Chondrocyte (in vitro differentiated cells): ENCODE data around the gene SLC30A3. TPM values are rescaled to one million over a fixed set of nuclear protein-coding genes. Genes with fewer than 3 reads are reported as not detected.

Experiments
- DNase-seq: peaks from one replicate; pipeline ENCODE4 v3.0.0; 2021; ENCODE audit warnings: mixed read lengths, low spot score
- H3K27ac Mint-ChIP-seq: one replicate; pipeline ENCODE4 v1.8.0; 2021; ENCODE audit warnings: mild to moderate bottlenecking, moderate library complexity, mixed read lengths; ENCODE audit not compliant: unreplicated experiment
- H3K27me3 Mint-ChIP-seq: 2 replicates; pipeline ENCODE4 v1.8.0; 2021; ENCODE audit warnings: low read depth, mixed read lengths
- H3K36me3 Mint-ChIP-seq: 2 replicates; pipeline ENCODE4 v1.8.0; 2021; ENCODE audit warnings: low read depth, mixed read lengths
- H3K4me1 Mint-ChIP-seq: 2 replicates; pipeline ENCODE4 v1.8.0; 2021; ENCODE audit warnings: low read depth, mild to moderate bottlenecking, mixed read lengths
- H3K4me3 Mint-ChIP-seq: one replicate; pipeline ENCODE4 v1.8.0; 2021; ENCODE audit warnings: mild to moderate bottlenecking, moderate library complexity, mixed read lengths; ENCODE audit not compliant: unreplicated experiment
- H3K9me3 Mint-ChIP-seq: 2 replicates; pipeline ENCODE4 v1.8.0; 2021; ENCODE audit warnings: low read depth, mixed read lengths
- total RNA-seq: library from RNA; stranded (reverse); gene quantifications from 3 replicates; pipeline ENCODE4 v1.2.1, GENCODE V29; 2021
- TF ChIP-seq, protein P1 (sequence below): fragments of 200-600 bp; sonication (generic); IDR thresholded peaks from 2 replicates; pipeline ENCODE4 v1.5.0; 2021; ENCODE audit warnings: antibody characterized with exemption, mild to moderate bottlenecking, moderate library complexity

Gene SLC30A3
- total RNA-seq, 1 donor from 2014 or later, result 0.17 TPM

GRCh38 chr2:27285481-27285880, 22.6 kb upstream of the SLC30A3 start:
- TF ChIP-seq, protein P1, sequence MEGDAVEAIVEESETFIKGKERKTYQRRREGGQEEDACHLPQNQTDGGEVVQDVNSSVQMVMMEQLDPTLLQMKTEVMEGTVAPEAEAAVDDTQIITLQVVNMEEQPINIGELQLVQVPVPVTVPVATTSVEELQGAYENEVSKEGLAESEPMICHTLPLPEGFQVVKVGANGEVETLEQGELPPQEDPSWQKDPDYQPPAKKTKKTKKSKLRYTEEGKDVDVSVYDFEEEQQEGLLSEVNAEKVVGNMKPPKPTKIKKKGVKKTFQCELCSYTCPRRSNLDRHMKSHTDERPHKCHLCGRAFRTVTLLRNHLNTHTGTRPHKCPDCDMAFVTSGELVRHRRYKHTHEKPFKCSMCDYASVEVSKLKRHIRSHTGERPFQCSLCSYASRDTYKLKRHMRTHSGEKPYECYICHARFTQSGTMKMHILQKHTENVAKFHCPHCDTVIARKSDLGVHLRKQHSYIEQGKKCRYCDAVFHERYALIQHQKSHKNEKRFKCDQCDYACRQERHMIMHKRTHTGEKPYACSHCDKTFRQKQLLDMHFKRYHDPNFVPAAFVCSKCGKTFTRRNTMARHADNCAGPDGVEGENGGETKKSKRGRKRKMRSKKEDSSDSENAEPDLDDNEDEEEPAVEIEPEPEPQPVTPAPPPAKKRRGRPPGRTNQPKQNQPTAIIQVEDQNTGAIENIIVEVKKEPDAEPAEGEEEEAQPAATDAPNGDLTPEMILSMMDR, result no peak
- H3K36me3 Mint-ChIP-seq, result no peaks in the 10 kb centered on the region
- no peak for DNase-seq
- H3K27me3 Mint-ChIP-seq, result peaks cover 33% of the 10 kb centered on the region
- no peaks in the 10 kb centered on the region for H3K9me3 Mint-ChIP-seq
- H3K27ac Mint-ChIP-seq, result no peak overlapping the region
- peaks cover 23% of the 10 kb centered on the region for H3K4me1 Mint-ChIP-seq
- no peak overlapping the region for H3K4me3 Mint-ChIP-seq

DNA sequence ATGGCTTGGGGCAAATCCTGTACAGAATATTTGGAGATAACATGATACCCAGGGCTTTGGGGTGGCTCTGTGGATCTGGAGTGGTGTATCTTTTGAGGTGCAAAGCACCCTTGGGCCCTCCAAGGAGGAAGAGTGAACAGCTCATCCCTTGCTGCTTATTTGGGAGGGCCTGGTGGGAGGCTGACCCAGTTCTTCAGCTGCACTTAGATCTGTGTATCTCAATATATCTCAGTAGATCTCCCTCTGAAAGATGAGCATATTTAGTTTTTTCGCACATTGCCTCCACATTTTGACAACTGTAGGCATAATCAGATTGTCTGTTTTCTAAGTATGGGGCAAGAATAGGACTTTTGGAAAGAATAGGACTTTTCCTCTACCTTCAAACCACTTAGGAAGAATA, 22.1 kb upstream of the SLC30A3 start:
- peaks cover 33% of the 10 kb centered on the region for H3K27me3 Mint-ChIP-seq
- H3K36me3 Mint-ChIP-seq, result no peaks in the 10 kb centered on the region
- no peaks in the 10 kb centered on the region for H3K9me3 Mint-ChIP-seq

DNA sequence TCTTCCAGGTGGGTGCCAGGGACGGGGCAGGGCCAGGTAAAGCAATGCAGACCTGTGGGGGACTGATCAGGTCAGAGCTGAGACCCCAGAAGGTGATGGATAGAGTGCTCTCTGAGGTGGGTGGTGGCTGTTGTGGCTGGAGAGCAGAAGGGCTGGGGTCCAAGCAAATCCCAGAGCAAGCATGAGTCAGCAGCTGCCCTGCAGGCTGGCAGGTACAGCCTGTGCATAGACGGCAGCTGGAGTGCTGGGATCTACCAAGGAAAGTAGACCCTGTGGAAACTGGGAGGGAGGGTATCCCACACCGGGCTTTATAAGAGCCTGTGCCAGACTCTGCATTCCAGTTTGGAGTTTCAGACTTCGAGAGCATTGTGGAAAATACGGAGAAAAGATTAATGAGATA, 20.0 kb upstream of the SLC30A3 start:
- TF ChIP-seq, protein P1, result no peak
- H3K4me1 Mint-ChIP-seq, result peaks cover 28% of the 10 kb centered on the region
- H3K27me3 Mint-ChIP-seq, result peaks cover 35% of the 10 kb centered on the region
- DNase-seq, result no peak
- H3K4me3 Mint-ChIP-seq, result no peak overlapping the region
- H3K9me3 Mint-ChIP-seq, result no peaks in the 10 kb centered on the region
- H3K27ac Mint-ChIP-seq, result no peak overlapping the region
- H3K36me3 Mint-ChIP-seq, result no peaks in the 10 kb centered on the region

More for the DNA sequence above, 22.1 kb upstream of the SLC30A3 start:
- H3K4me1 Mint-ChIP-seq, result peaks cover 24% of the 10 kb centered on the region
- TF ChIP-seq, protein P1, result no peak
- H3K27ac Mint-ChIP-seq, result no peak overlapping the region
- DNase-seq, result no peak
- no peak overlapping the region for H3K4me3 Mint-ChIP-seq

DNA sequence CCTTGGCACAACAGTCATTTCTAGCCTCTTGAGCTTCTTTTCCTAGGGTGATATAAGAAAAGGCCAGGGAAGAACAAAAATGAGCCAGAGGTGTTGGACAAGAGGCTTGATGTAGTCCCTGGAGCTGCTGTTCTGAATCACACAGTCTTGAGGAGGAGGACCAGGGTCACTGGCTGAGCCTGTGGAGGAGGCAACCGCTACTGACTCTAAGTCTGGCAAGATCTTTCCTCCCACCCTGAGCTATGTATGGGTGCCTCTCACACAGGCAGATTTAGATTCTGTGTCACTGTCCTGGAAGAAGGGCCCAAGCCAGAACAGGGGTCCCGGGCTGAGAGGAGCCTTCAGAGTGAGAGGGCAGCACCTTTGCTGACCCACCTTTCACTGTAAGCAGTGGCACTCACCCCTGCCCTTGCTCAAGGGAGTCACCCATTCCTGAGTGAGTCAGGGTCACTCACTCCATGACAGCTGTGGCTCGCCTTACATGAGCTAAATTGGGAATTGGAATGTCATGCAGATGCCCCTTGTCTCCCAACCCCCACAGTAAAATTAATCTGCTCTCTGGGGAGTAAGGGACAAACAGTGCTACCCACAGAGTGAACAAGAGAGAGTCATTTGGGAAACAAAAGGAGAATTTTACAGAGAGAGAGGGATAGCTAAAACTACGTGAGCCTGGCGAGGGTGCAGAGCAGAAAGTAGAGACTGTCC, 19.2 kb upstream of the SLC30A3 start, which contains the start of gene TRIM54:
TRIM54 (plus strand) TSS at position 575 of the 705 bp plus-strand sequence. CDS start 303 bp downstream, outside the sequence.
- Mint-ChIP-seq H3K36me3 (no peaks in the 10 kb centered on the region), H3K4me1 (peaks cover 28% of the 10 kb centered on the region), H3K27ac (no peak within 1 kb of the TSS), H3K4me3 (no peak within 1 kb of the TSS), H3K9me3 (no peaks in the 10 kb centered on the region), H3K27me3 (peaks cover 32% of the 10 kb centered on the region)
- DNase-seq, result no peak
- TF ChIP-seq, protein P1, result no peak

- peaks cover 28% of the 10 kb centered on the region for H3K4me1 Mint-ChIP-seq
- no peaks in the 10 kb centered on the region for H3K9me3 Mint-ChIP-seq
- H3K27ac Mint-ChIP-seq, result no peak overlapping the region
- TF ChIP-seq, protein P1, result no peak
- no peak overlapping the region for H3K4me3 Mint-ChIP-seq
- DNase-seq, result no peak
- H3K36me3 Mint-ChIP-seq, result no peaks in the 10 kb centered on the region
- peaks cover 30% of the 10 kb centered on the region for H3K27me3 Mint-ChIP-seq
These were observed 18.6 kb upstream of the SLC30A3 start for GRCh38 chr2:27281442-27281841.
